ENCODE measurements around the gene REC8. TPM values are rescaled to one million over a fixed set of nuclear protein-coding genes. Genes with fewer than 3 reads are reported as not detected.
A peak's percentile ranks its signal among the peaks of the same experiment; 100 is the strongest.

Gene REC8
- total and polyA plus RNA-seq, 2 of the 13 experiments (the other 11 are each of a cell fraction or from before 2014, with no cell fraction given) = 3.4 to 14.7 TPM

GRCh38 chr14:24159777-24160498 is 11.9 kb upstream of the REC8 start (continued):
- TF ChIP-seq ZNF143 (CRISPR knock-in tag; IDR thresholded peaks at IDR 0.05) = no peak

GRCh38 chr14:24160499-24160849 is 11.4 kb upstream of the REC8 start:
- 96% methylated on average over 4 of the region's 4 CpGs for WGBS (ENCODE audit: low lambda C conversion rate)
- in situ Hi-C loops (cut with HindIII; ENCODE audit: extremely low pct_ligation_motif_present, low pct_unique_long_range_greater_than_20kb) = loop anchor here (5.0 kb wide), 1 partner anchor 103 kb away; no protein-coding TSS in a partner anchor
- FAIRE-seq = no peak
- BruUV-seq (replicated peaks) = no TSS peak
- Histone ChIP-seq H3K36me3 (replicated peaks in 1 of 2; ENCODE audit: control insufficient read depth in 1 of 2, insufficient read depth in 2 of 2, low read length in 2 of 2) (peaks cover 61 to 68% of the 10 kb centered on the region in 2 experiments), H3K27ac (ENCODE audit: extremely low read length, insufficient read depth, low read length) (peak overlapping the region; percentile 24), H3K9ac (ENCODE audit: insufficient read depth, low read depth, low read length) (no peak overlapping the region), H4K20me1 (ENCODE audit: insufficient read depth, low read length) (no peaks in the 10 kb centered on the region), H3K4me1 (ENCODE audit: insufficient read depth, low read length) (peaks cover 28% of the 10 kb centered on the region), H3K27me3 (ENCODE audit: control insufficient read depth in 1 of 2, insufficient read depth in 2 of 2, low read length in 2 of 2) (no peaks in the 10 kb centered on the region; a peak in 1 of 5 replicates), H3K9me3 (ENCODE audit: low read length) (no peaks in the 10 kb centered on the region), H3K4me3 (replicated peaks in 1 of 3; ENCODE audit: insufficient read depth in 1 of 3, low read depth in 2 of 3, low read length in 3 of 3) (no peak overlapping the region), H3K79me2 (ENCODE audit: insufficient read depth, low read length) (peaks cover 5% of the 10 kb centered on the region), H3K4me2 (ENCODE audit: low read depth, low read length) (peak overlapping the region; percentile 98; the same call in 1 of the 2 replicates), H2AFZ (ENCODE audit: low read length) (no peak overlapping the region)
- ATAC-seq = no peak
- POLR2A ChIA-PET = interaction anchor here (1.0 to 11.8 kb wide), 35 partner anchors 9 to 1183 kb away, joined by 3 to 233 read pairs (median 11); partner anchors contain the start of genes ACIN1, C14orf119, CHMP4A and CIDEB
- intact Hi-C loops (cut with micrococcal nuclease; ENCODE audit: unreplicated experiment) = no loop called here
- CTCF ChIA-PET (ENCODE audit: low intra/inter-chr PET ratio, low total read pairs) = interaction anchor here (1.2 to 2.4 kb wide), 8 partner anchors 21 to 147 kb away, joined by 4 to 12 read pairs (median 8); partner anchors contain the start of gene PSME1
- no peak for DNase-seq (ENCODE audit: low spot score)
- TF ChIP-seq U2AF2 (IDR thresholded peaks at IDR 0.05; ENCODE audit: low read depth, low read length) (no peak), ZBTB49 (CRISPR knock-in tag; IDR thresholded peaks at IDR 0.05; ENCODE audit: borderline replicate concordance) (0 out of 2 replicates have a peak, but pooled peaks have one; percentile 43), KDM1A (CRISPR knock-in tag; IDR thresholded peaks at IDR 0.05) (no peak), SKIL (CRISPR knock-in tag; IDR thresholded peaks at IDR 0.05; ENCODE audit: borderline replicate concordance) (no peak), SAFB2 (CRISPR knock-in tag; IDR thresholded peaks at IDR 0.05; ENCODE audit: borderline replicate concordance, low read depth) (0 out of 2 replicates have a peak, but pooled peaks have one; percentile 6), ARID4A (CRISPR knock-in tag; IDR thresholded peaks at IDR 0.05; ENCODE audit: borderline replicate concordance) (no peak), FOXM1 (CRISPR knock-in tag; IDR thresholded peaks at IDR 0.05) (no peak), ZNF572 (CRISPR knock-in tag; IDR thresholded peaks at IDR 0.05) (peak; percentile 62; the same call in 1 of the 2 replicates), NBN (conservative IDR thresholded peaks at IDR 0.05) (no peak), NR2F1 (CRISPR knock-in tag; IDR thresholded peaks at IDR 0.05) (no peak), ZBTB7B (CRISPR knock-in tag; IDR thresholded peaks at IDR 0.05) (no peak), ZNF235 (CRISPR knock-in tag; IDR thresholded peaks at IDR 0.05; ENCODE audit: borderline replicate concordance) (0 out of 2 replicates have a peak, but pooled peaks have one; percentile 12)

All from HepG2 (cell line).